Stimulated activated CD8-positive, alpha-beta memory T cell treated with anti-CD3 and anti-CD28 coated beads, Interleukin-2, amount 100 ng/mL, for 1 hour (primary cell): ENCODE results near the gene C19orf47.
"Not testable (repeated sequence)": the region's sequence is repeated elsewhere in the genome, so short reads cannot be mapped to it uniquely, and the experiment has no call there.

Experiments used
- DNase-seq, 2 donors: peaks; one replicate each; pipeline ENCODE4 v3.0.0-alpha.2; 2020; ENCODE audit warnings: low read depth in 2 of 2

C19orf47 gene

DNA sequence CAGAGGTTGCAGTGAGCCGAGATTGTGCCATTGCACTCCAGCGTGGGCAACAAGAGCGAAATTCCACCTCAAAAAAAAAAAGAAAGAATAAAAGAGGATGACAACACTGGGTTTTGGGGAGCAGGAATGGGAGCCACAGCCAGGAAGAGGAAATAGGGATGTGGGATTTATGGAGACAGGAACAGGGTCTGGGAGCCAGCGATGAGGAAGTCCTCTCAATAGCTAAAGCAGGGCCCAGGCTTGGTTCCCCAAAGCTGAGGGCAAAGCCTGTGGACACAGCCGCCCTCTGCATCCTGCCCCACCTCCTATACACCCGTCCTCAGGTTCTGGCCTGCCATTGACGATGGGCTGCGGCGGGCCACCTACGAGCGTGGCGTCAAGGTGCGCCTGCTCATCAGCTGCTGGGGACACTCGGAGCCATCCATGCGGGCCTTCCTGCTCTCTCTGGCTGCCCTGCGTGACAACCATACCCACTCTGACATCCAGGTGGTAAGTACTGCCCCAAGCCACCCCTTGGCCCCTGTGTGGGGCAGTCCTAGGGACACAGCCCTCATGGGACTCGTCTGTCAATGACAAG, 28.2 kb upstream of the C19orf47 start:
- no peak for DNase-seq

GRCh38 chr19:40374084-40374483, 25.9 kb upstream of the C19orf47 start:
- DNase-seq: no peak

- DNase-seq: no peak
Observed at GRCh38 chr19:40371802-40372122, 23.6 kb upstream of the C19orf47 start.

- no peak for DNase-seq
Observed at GRCh38 chr19:40370997-40371801, 23.0 kb upstream of the C19orf47 start.

DNA sequence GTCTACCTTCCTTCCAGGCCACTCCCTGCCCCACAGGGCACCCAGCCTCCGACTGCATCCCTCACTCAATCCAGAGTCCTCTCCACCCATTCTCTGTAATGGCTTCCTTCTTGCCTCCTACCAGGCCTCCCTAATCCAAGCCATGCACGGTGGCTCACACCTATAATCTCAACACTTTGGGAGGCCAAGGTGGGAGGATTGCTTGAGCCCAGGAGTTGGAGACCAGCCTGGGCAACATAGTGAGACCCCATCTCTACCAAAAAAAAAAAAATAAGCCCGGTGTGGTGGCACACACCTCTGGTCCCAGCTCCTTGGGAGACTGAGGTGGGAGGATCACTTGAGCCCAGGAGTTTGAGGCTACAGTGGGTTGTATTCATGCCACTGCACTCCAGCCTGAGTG, 22.1 kb upstream of the C19orf47 start:
- DNase-seq: not testable (repeated sequence)

GRCh38 chr19:40369797-40370196, 21.6 kb upstream of the C19orf47 start:
- no peak for DNase-seq

DNA sequence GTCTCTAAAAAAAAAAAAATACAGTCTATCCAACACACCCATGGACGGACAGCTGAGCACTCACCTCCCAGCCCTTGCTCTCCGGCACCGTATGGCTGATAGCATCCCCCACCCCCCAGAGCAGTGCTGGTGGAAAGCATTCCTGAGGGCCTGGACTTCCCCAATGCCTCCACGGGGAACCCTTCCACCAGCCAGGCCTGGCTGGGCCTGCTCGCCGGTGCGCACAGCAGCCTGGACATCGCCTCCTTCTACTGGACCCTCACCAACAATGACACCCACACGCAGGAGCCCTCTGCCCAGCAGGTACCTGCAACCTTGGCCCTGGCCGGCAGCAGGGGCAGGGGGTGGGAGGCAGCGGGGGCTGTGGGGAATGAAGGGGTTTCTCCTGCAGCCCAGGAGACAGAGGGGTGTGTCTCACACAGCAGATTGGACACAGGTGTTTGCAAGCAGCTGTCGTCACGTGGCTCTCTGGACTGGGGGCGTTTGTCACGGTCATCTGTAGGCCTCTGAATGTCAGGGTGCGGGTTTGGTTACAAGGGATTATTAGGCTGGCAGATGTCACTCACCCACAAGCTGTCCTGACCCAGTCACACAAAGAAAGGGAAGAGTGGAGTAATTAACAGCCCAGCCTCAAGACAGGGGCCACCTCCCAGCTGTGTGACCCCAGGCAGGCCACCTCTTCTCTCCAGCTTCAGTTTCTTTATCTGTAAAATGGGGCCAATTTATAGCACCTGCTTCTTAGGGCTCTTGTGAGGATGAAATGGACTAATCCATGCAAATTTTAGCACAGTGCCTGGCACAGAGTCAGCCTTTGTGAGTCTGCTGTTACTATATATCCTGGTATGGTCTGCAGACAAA, 19.6 kb upstream of the C19orf47 start:
- no peak for DNase-seq

DNA sequence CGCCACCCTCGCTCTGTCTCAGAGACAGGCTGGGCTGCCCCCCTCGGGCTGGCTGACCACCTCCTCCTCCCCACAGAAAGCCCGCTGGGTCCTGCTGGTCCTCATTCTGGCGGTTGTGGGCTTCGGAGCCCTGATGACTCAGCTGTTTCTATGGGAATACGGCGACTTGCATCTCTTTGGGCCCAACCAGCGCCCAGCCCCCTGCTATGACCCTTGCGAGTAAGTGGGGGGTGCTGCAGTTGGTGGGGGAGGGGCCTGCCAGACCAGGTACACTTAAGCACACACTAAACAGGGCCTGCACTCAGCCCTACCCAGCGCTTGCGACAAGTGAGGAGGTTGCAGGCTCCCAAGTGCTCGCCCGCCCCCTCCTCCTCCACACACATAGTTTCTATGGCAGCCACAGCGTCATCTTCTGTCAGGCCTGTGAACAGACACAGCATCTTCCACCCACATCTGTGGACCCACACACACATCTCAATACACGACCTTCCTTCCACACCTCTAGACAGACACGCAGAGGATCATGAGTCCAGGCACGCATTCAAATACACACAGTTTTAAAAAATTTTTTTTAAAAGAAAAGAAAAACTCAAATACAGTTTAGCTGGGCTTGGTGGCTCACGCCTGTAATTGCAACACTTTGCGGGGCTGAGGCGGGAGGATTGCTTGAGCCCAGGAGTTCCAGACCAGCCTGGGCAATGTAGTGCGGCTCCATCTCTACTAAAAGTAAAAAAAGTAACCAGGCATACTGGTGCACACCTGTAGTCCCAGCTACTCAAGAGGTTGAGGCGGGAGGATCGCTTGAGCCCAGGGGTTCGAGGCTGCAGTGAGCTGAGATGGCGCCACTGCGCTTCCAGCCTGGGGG, 18.7 kb upstream of the C19orf47 start:
- DNase-seq: no peak

GRCh38 chr19:40365613-40366401, 17.6 kb upstream of the C19orf47 start:
- no peak for DNase-seq

GRCh38 chr19:40365010-40365409, 16.8 kb upstream of the C19orf47 start:
- no peak for DNase-seq

GRCh38 chr19:40363069-40363468, 14.9 kb upstream of the C19orf47 start:
- no peak for DNase-seq

- DNase-seq: no peak
Observed at GRCh38 chr19:40362160-40362559, 14.0 kb upstream of the C19orf47 start.

- DNase-seq: no peak
Observed at GRCh38 chr19:40360708-40361241, 12.6 kb upstream of the C19orf47 start.

DNA sequence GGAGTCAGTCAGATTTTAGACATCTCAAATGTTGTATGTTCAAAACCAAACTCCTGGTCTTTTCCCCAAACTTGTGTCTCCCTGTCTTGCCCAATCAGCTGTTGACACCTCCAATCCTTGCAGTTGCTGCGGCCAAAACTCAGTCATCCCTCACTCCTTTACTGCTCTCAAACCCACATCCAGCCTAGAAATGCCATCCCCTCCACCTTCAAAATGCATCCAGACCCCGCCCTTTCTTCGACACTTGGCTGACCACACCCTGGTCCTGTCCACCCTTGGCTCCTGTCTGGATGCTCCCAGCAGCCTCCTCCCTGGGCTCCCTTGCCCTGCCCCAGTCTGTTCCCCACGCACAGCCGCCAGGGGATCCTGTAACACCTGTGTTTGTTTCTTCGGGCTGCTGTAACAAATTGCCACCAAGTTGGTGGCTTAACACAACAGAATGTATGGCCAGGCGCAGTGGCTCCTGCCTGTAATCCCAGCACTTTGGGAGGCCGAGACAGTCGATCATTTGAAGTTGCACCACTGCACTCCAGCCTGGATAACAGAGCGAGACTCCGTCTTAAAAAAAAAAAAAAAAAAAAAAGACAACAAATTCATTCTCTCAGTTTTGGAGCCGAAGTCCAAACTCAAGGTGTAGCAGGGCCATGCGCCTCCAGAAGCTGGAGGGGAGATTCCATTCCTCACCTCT, 12.0 kb upstream of the C19orf47 start:
- DNase-seq: no peak

DNA sequence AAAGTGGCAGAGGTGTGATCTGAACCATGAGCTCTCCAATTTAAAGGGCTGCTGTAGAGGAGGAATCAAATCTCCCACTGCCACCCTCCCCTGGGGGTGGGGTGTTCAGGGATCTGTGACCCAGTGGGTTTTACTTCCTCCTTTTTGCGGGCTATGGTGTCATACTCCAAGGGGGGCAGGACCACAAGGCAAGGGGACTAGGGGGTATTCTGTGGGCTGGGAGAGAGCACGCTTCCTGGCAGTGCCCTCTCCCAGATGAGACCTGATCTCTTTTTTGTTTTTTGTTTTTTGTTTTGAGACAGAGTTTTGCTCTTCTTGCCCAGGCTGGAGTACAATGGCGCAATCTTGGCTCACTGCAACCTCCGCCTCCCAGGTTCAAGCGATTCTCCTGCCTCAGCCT, 10.6 kb upstream of the C19orf47 start:
- no peak for DNase-seq

- no peak for DNase-seq
Observed at GRCh38 chr19:40357640-40358039, 9.4 kb upstream of the C19orf47 start.

- DNase-seq: no peak
Observed at GRCh38 chr19:40356681-40357595, 8.7 kb upstream of the C19orf47 start.

GRCh38 chr19:40355975-40356680, 7.9 kb upstream of the C19orf47 start:
- DNase-seq: no peak
